Activated naive CD4-positive, alpha-beta T cell treated with Interleukin-2 at 50 U/mL for 16 hours (primary cell): ENCODE measurements around the gene C5orf24.
"Not testable (repeated sequence)": the region's sequence is repeated elsewhere in the genome, so short reads cannot be mapped to it uniquely, and the experiment has no call there.

Source experiments
- DNase-seq: peaks from one replicate; pipeline ENCODE4 v3.0.0-alpha.2; 2020

The C5orf24 gene

GRCh38 chr5:134845852-134846640, at the start of gene C5orf24:
C5orf24 (plus strand) TSS chr5:134845968; CDS start chr5:134854901, 8,933 bp downstream.
- DNase-seq = peak; percentile 93

GRCh38 chr5:134798468-134798867, 47.3 kb upstream of the C5orf24 start:
- DNase-seq = no peak

GRCh38 chr5:134803821-134804220, 41.9 kb upstream of the C5orf24 start:
- DNase-seq = no peak

GRCh38 chr5:134813407-134813806, 32.4 kb upstream of the C5orf24 start:
- no peak for DNase-seq

GRCh38 chr5:134813827-134814226, 31.9 kb upstream of the C5orf24 start:
- DNase-seq = no peak

- no peak for DNase-seq
These were observed 28.8 kb upstream of the C5orf24 start for GRCh38 chr5:134817006-134817405.

- no peak for DNase-seq
These were observed 27.0 kb upstream of the C5orf24 start for GRCh38 chr5:134818776-134819175.

GRCh38 chr5:134819407-134819963, 26.3 kb upstream of the C5orf24 start:
- DNase-seq = no peak

GRCh38 chr5:134821841-134822240, 23.9 kb upstream of the C5orf24 start:
- no peak for DNase-seq

GRCh38 chr5:134824681-134825080, 21.1 kb upstream of the C5orf24 start:
- no peak for DNase-seq

- DNase-seq = no peak
These were observed 20.6 kb upstream of the C5orf24 start for GRCh38 chr5:134825212-134825611.

- no peak for DNase-seq
These were observed 12.3 kb upstream of the C5orf24 start for GRCh38 chr5:134833340-134834032.

- no peak for DNase-seq
These were observed 10.1 kb upstream of the C5orf24 start for GRCh38 chr5:134835623-134836022.

- no peak for DNase-seq
These were observed 8.1 kb upstream of the C5orf24 start for GRCh38 chr5:134837530-134838181.

- not testable (repeated sequence) for DNase-seq
These were observed 7.4 kb upstream of the C5orf24 start for GRCh38 chr5:134838361-134838760.

GRCh38 chr5:134840811-134841210, 5.0 kb upstream of the C5orf24 start:
- no peak for DNase-seq

- no peak for DNase-seq
These were observed 1.5 kb upstream of the C5orf24 start for GRCh38 chr5:134844252-134844651.

- DNase-seq = no peak
These were observed 375 bp upstream of the C5orf24 start for GRCh38 chr5:134845335-134845851.

- DNase-seq = peak; percentile 32
These were observed 833 bp downstream of the C5orf24 start for GRCh38 chr5:134846641-134846960.

- DNase-seq = not testable (repeated sequence)
These were observed 3.7 kb downstream of the C5orf24 start for GRCh38 chr5:134849434-134849933.

GRCh38 chr5:134851307-134851923, 5.6 kb downstream of the C5orf24 start:
- DNase-seq = no peak

- DNase-seq = not testable (repeated sequence)
These were observed 10.7 kb downstream of the C5orf24 start for GRCh38 chr5:134856465-134856864.

GRCh38 chr5:134857401-134857800, 11.6 kb downstream of the C5orf24 start:
- no peak for DNase-seq
